ENCODE results near the gene SPDYA. TPM values are rescaled to one million over a fixed set of nuclear protein-coding genes. Genes with fewer than 3 reads are reported as not detected.
A peak's percentile ranks its signal among the peaks of the same experiment; 100 is the strongest.

Gene SPDYA
- total and polyA plus RNA-seq, 2 of the 13 experiments (the other 11 are each of a cell fraction or from before 2014, with no cell fraction given): 0.32 to 0.75 TPM

GRCh38 chr2:28894470-28895188 is 84.0 kb downstream of the SPDYA start, which contains the start of gene WDR43 (continued):
- TF ChIP-seq ZNF512B (CRISPR knock-in tag; IDR thresholded peaks at IDR 0.05; ENCODE audit: borderline replicate concordance) (no peak), ZNF460 (CRISPR knock-in tag; IDR thresholded peaks at IDR 0.05; ENCODE audit: borderline replicate concordance) (no peak), PAWR (CRISPR knock-in tag; IDR thresholded peaks at IDR 0.05; ENCODE audit: borderline replicate concordance) (no peak), CC2D1A (CRISPR knock-in tag; IDR thresholded peaks at IDR 0.05) (0 out of 2 replicates have a peak, but pooled peaks have one; percentile 64), FOXJ3 (CRISPR knock-in tag; IDR thresholded peaks at IDR 0.05; ENCODE audit: borderline replicate concordance) (no peak), GATAD2A (CRISPR knock-in tag; IDR thresholded peaks at IDR 0.05) (peak; percentile 60), NCOA5 (CRISPR knock-in tag; IDR thresholded peaks at IDR 0.05) (no peak), CHCHD3 (CRISPR knock-in tag; IDR thresholded peaks at IDR 0.05) (peak; percentile 95), YEATS2 (CRISPR knock-in tag; IDR thresholded peaks at IDR 0.05; ENCODE audit: borderline replicate concordance) (peak; percentile 96), ZBTB14 (CRISPR knock-in tag; IDR thresholded peaks at IDR 0.05) (no peak), E2F5 (CRISPR knock-in tag; conservative IDR thresholded peaks at IDR 0.05) (peak; percentile 73), NFYB (CRISPR knock-in tag; IDR thresholded peaks at IDR 0.05) (peak; percentile 77), ZNF431 (CRISPR knock-in tag; IDR thresholded peaks at IDR 0.05; ENCODE audit: borderline replicate concordance, low read depth) (peak; percentile 31; the same call in 1 of the 2 replicates), ZNF704 (CRISPR knock-in tag; IDR thresholded peaks at IDR 0.05; ENCODE audit: borderline replicate concordance) (no peak), HOMEZ (CRISPR knock-in tag; IDR thresholded peaks at IDR 0.05; ENCODE audit: low read depth) (peak; percentile 64; the same call in 1 of the 2 replicates), ZBTB38 (CRISPR knock-in tag; IDR thresholded peaks at IDR 0.05) (peak; percentile 73; the same call in 1 of the 2 replicates), ZNF510 (CRISPR knock-in tag; IDR thresholded peaks at IDR 0.05; ENCODE audit: low read depth) (peak; percentile 61; the same call in 1 of the 2 replicates), TFDP2 (CRISPR knock-in tag; IDR thresholded peaks at IDR 0.05) (peak; percentile 62)

Data from HepG2 (cell line).